ENCODE results near the gene PICALM. TPM values are rescaled to one million over a fixed set of nuclear protein-coding genes. Genes with fewer than 3 reads are reported as not detected.
"Not testable (repeated sequence)": the region's sequence is repeated elsewhere in the genome, so short reads cannot be mapped to it uniquely, and the experiment has no call there.

Gene PICALM
- total and polyA plus RNA-seq, 4 donors = 94.5 to 486 (median 204) TPM

GRCh38 chr11:85945296-85945695, 123.6 kb downstream of the PICALM start:
- no peak for DNase-seq
- Histone ChIP-seq H3K9me3 (ENCODE audit: control insufficient read depth, low read length) (no peaks in the 10 kb centered on the region), H3K4me3 (ENCODE audit: low read length in 2 of 2) (no peak overlapping the region), H3K27ac (ENCODE audit: low read depth in 1 of 2, low read length in 2 of 2) (no peak overlapping the region), H3K27me3 (ENCODE audit: control insufficient read depth in 1 of 2, insufficient read depth in 2 of 2, low read length in 1 of 2) (no peaks in the 10 kb centered on the region), H3K4me1 (ENCODE audit: control insufficient read depth in 1 of 2, insufficient read depth in 2 of 2, low read length in 2 of 2) (no peaks in the 10 kb centered on the region), H3K36me3 (ENCODE audit: control insufficient read depth in 1 of 2, insufficient read depth in 2 of 2, low read length in 1 of 2) (no peaks in the 10 kb centered on the region)
- intact Hi-C loops (cut with DNase I) = loop anchor here (5.0 to 10.0 kb wide), 2 partner anchors 90 to 257 kb away; partner anchors contain the start of gene CCDC83 (in 1 of the 2)
- WGBS, 2 donors = 94 to 96% methylated on average over 2 of the region's 2 CpGs
- no peak for ATAC-seq (ENCODE audit: low FRiP score)

DNA sequence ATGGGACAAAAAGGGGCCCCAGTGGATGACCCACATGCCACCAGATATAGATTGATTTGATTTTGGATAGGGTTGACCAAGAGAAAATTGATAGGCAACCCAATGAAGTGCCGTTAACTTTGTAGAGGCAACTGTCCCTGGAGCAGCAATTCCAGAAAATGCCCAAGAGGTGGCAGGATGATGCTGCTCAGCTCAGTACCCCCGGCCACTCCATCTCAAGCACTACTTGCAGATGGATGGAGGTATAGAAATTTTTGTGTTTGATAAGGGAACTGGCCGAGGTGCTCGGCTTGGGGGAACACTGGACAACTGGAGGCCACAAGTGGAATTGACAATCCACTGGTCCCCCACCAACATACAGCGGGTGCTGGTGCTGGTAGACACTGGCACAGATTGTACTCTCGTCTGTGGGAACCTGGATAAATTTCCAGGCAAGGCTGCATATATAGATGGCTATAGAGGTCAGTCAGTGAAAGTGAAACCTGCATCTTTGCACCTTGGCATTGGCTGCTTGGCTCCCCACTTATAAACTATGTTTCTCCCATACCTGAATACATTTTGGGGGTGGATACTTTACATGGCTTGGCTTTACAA, 127.4 kb downstream of the PICALM start:
- Histone ChIP-seq H3K27ac (ENCODE audit: low read depth in 1 of 2, low read length in 2 of 2) (no peak overlapping the region), H3K9me3 (ENCODE audit: control insufficient read depth, low read length) (no peaks in the 10 kb centered on the region), H3K36me3 (ENCODE audit: control insufficient read depth in 1 of 2, insufficient read depth in 2 of 2, low read length in 1 of 2) (no peaks in the 10 kb centered on the region), H3K27me3 (ENCODE audit: control insufficient read depth in 1 of 2, insufficient read depth in 2 of 2, low read length in 1 of 2) (no peaks in the 10 kb centered on the region), H3K4me1 (ENCODE audit: control insufficient read depth in 1 of 2, insufficient read depth in 2 of 2, low read length in 2 of 2) (no peaks in the 10 kb centered on the region), H3K4me3 (ENCODE audit: low read length in 2 of 2) (no peak overlapping the region)
- DNase-seq (peak in 1 of 2 donors; percentile 69), ATAC-seq (ENCODE audit: low FRiP score) (peak; percentile 85)
- intact Hi-C loops (cut with DNase I) = loop anchor here (5.0 to 10.0 kb wide), 3 partner anchors 87 to 351 kb away; partner anchors contain the start of gene CCDC83 (in 1 of the 2)
- 33 to 58% methylated on average over 6 of the region's 6 CpGs for WGBS, 2 donors

GRCh38 chr11:85939099-85940015, 129.5 kb downstream of the PICALM start:
- H3K27ac ChIP-seq (ENCODE audit: low read depth in 1 of 2, low read length in 2 of 2) = no peak overlapping the region
- H3K36me3 ChIP-seq (ENCODE audit: control insufficient read depth in 1 of 2, insufficient read depth in 2 of 2, low read length in 1 of 2) = no peaks in the 10 kb centered on the region
- DNase-seq = no peak
- H3K27me3 ChIP-seq (ENCODE audit: control insufficient read depth in 1 of 2, insufficient read depth in 2 of 2, low read length in 1 of 2) = no peaks in the 10 kb centered on the region
- H3K4me1 ChIP-seq (ENCODE audit: control insufficient read depth in 1 of 2, insufficient read depth in 2 of 2, low read length in 2 of 2) = no peaks in the 10 kb centered on the region
- H3K9me3 ChIP-seq (ENCODE audit: control insufficient read depth, low read length) = no peaks in the 10 kb centered on the region
- intact Hi-C loops (cut with DNase I) = loop anchor here (5.0 to 10.0 kb wide), 3 partner anchors 85 to 353 kb away; partner anchors contain the start of gene CCDC83 (in 1 of the 2)
- H3K4me3 ChIP-seq (ENCODE audit: low read length in 2 of 2) = no peak overlapping the region
- no peak for ATAC-seq (ENCODE audit: low FRiP score)
- 66 to 69% methylated on average over 4 of the region's 4 CpGs for WGBS, 2 donors

- H3K9me3 ChIP-seq (ENCODE audit: control insufficient read depth, low read length) = no peaks in the 10 kb centered on the region
- no peaks in the 10 kb centered on the region for H3K27me3 ChIP-seq (ENCODE audit: control insufficient read depth in 1 of 2, insufficient read depth in 2 of 2, low read length in 1 of 2)
- ATAC-seq (ENCODE audit: low FRiP score) = no peak
- no peak for DNase-seq
- H3K4me1 ChIP-seq (ENCODE audit: control insufficient read depth in 1 of 2, insufficient read depth in 2 of 2, low read length in 2 of 2) = no peaks in the 10 kb centered on the region
- intact Hi-C loops (cut with DNase I) = no loop called here
- H3K27ac ChIP-seq (ENCODE audit: low read depth in 1 of 2, low read length in 2 of 2) = no peak overlapping the region
- no peaks in the 10 kb centered on the region for H3K36me3 ChIP-seq (ENCODE audit: control insufficient read depth in 1 of 2, insufficient read depth in 2 of 2, low read length in 1 of 2)
- WGBS, 2 donors = 99 to 100% methylated on average over 1 of the region's 1 CpG
- H3K4me3 ChIP-seq (ENCODE audit: low read length in 2 of 2) = no peak overlapping the region
Observed at GRCh38 chr11:85937835-85938234, 131.0 kb downstream of the PICALM start.

- Histone ChIP-seq H3K9me3 (ENCODE audit: control insufficient read depth, low read length) (no peaks in the 10 kb centered on the region), H3K4me3 (ENCODE audit: low read length in 2 of 2) (no peak overlapping the region), H3K27ac (ENCODE audit: low read depth in 1 of 2, low read length in 2 of 2) (no peak overlapping the region), H3K36me3 (ENCODE audit: control insufficient read depth in 1 of 2, insufficient read depth in 2 of 2, low read length in 1 of 2) (no peaks in the 10 kb centered on the region), H3K27me3 (ENCODE audit: control insufficient read depth in 1 of 2, insufficient read depth in 2 of 2, low read length in 1 of 2) (no peaks in the 10 kb centered on the region), H3K4me1 (ENCODE audit: control insufficient read depth in 1 of 2, insufficient read depth in 2 of 2, low read length in 2 of 2) (no peaks in the 10 kb centered on the region)
- 94 to 95% methylated on average over 10 of the region's 10 CpGs for WGBS, 2 donors
- ATAC-seq (ENCODE audit: low FRiP score) (peak; percentile 44), DNase-seq (no peak)
- intact Hi-C loops (cut with DNase I) = no loop called here
Observed at GRCh38 chr11:85935751-85936150, 133.1 kb downstream of the PICALM start.

- 33 to 43% methylated on average over 47 of the region's 47 CpGs for WGBS, 2 donors
- no peaks in the 10 kb centered on the region for H3K4me1 ChIP-seq (ENCODE audit: control insufficient read depth in 1 of 2, insufficient read depth in 2 of 2, low read length in 2 of 2)
- no peak for ATAC-seq (ENCODE audit: low FRiP score)
- no peaks in the 10 kb centered on the region for H3K9me3 ChIP-seq (ENCODE audit: control insufficient read depth, low read length)
- peak; percentile 55 to 79 for DNase-seq
- intact Hi-C loops (cut with DNase I) = no loop called here
- H3K27me3 ChIP-seq (ENCODE audit: control insufficient read depth in 1 of 2, insufficient read depth in 2 of 2, low read length in 1 of 2) = no peaks in the 10 kb centered on the region
- H3K36me3 ChIP-seq (ENCODE audit: control insufficient read depth in 1 of 2, insufficient read depth in 2 of 2, low read length in 1 of 2) = no peaks in the 10 kb centered on the region
- no peak overlapping the region for H3K27ac ChIP-seq (ENCODE audit: low read depth in 1 of 2, low read length in 2 of 2)
- H3K4me3 ChIP-seq (ENCODE audit: low read length in 2 of 2) = no peak overlapping the region
Observed at GRCh38 chr11:85934596-85935169, 134.2 kb downstream of the PICALM start.

GRCh38 chr11:85930879-85931366, 138.0 kb downstream of the PICALM start:
- Histone ChIP-seq H3K9me3 (ENCODE audit: control insufficient read depth, low read length) (no peaks in the 10 kb centered on the region), H3K36me3 (ENCODE audit: control insufficient read depth in 1 of 2, insufficient read depth in 2 of 2, low read length in 1 of 2) (no peaks in the 10 kb centered on the region), H3K27me3 (ENCODE audit: control insufficient read depth in 1 of 2, insufficient read depth in 2 of 2, low read length in 1 of 2) (no peaks in the 10 kb centered on the region), H3K4me1 (ENCODE audit: control insufficient read depth in 1 of 2, insufficient read depth in 2 of 2, low read length in 2 of 2) (no peaks in the 10 kb centered on the region), H3K4me3 (ENCODE audit: low read length in 2 of 2) (no peak overlapping the region), H3K27ac (ENCODE audit: low read depth in 1 of 2, low read length in 2 of 2) (no peak overlapping the region)
- DNase-seq (no peak), ATAC-seq (ENCODE audit: low FRiP score) (no peak)
- 86 to 87% methylated on average over 11 of the region's 11 CpGs for WGBS, 2 donors
- intact Hi-C loops (cut with DNase I) = no loop called here

GRCh38 chr11:85926653-85927214, 142.2 kb downstream of the PICALM start:
- H3K4me1 ChIP-seq (ENCODE audit: control insufficient read depth in 1 of 2, insufficient read depth in 2 of 2, low read length in 2 of 2); H3K9me3 ChIP-seq (ENCODE audit: control insufficient read depth, low read length); ATAC-seq (ENCODE audit: low FRiP score); H3K27ac ChIP-seq (ENCODE audit: low read depth in 1 of 2, low read length in 2 of 2); H3K27me3 ChIP-seq (ENCODE audit: control insufficient read depth in 1 of 2, insufficient read depth in 2 of 2, low read length in 1 of 2); intact Hi-C loops (cut with DNase I); H3K4me3 ChIP-seq (ENCODE audit: low read length in 2 of 2); H3K36me3 ChIP-seq (ENCODE audit: control insufficient read depth in 1 of 2, insufficient read depth in 2 of 2, low read length in 1 of 2); DNase-seq: not testable (repeated sequence)
- 59 to 66% methylated on average over 2 of the region's 2 CpGs for WGBS, 2 donors
